Smooth muscle cell (in vitro differentiated cells): Measurements from ENCODE around the gene PROM1. TPM values are rescaled to one million over a fixed set of nuclear protein-coding genes. Genes with fewer than 3 reads are reported as not detected.

ENCODE experiments used
- DNase-seq: peaks from one replicate; lab custom pipeline; 2025; ENCODE audit not compliant: unreplicated experiment; lab: John Stamatoyannopoulos, UW
- H2AFZ ChIP-seq: fragments of 200-600 bp; sonication (generic); 2 replicates; pipeline ENCODE4 v1.6.0; 2016; ENCODE audit warnings: antibody characterized with exemption, low read depth, mild to moderate bottlenecking
- H3F3A ChIP-seq: fragments of 200-600 bp; sonication (generic); 2 replicates; pipeline ENCODE4 v1.6.0; 2017; ENCODE audit warnings: antibody characterized with exemption, low read depth
- H3K27ac ChIP-seq: fragments of 200-600 bp; sonication (generic); 2 replicates; pipeline ENCODE4 v1.5.1; 2016; ENCODE audit warnings: low read depth, mild to moderate bottlenecking
- H3K27me3 ChIP-seq: fragments of 200-600 bp; sonication (generic); 2 replicates; pipeline ENCODE4 v1.6.1; 2016; ENCODE audit warnings: low read depth, mild to moderate bottlenecking
- H3K36me3 ChIP-seq: fragments of 200-600 bp; sonication (generic); 2 replicates; pipeline ENCODE4 v1.5.1; 2016; ENCODE audit warnings: low read depth
- H3K4me1 ChIP-seq: fragments of 200-600 bp; sonication (generic); 2 replicates; pipeline ENCODE4 v1.5.1; 2016; ENCODE audit warnings: low read depth
- H3K4me2 ChIP-seq: fragments of 200-600 bp; sonication (generic); 2 replicates; pipeline ENCODE4 v1.6.0; 2016; ENCODE audit warnings: mild to moderate bottlenecking
- H3K4me3 ChIP-seq: fragments of 200-600 bp; sonication (generic); 2 replicates; pipeline ENCODE4 v1.5.1; 2016; ENCODE audit warnings: mild to moderate bottlenecking
- H3K79me2 ChIP-seq: fragments of 200-600 bp; sonication (generic); 2 replicates; pipeline ENCODE4 v1.6.0; 2016; ENCODE audit warnings: low read depth, mild to moderate bottlenecking
- H3K9ac ChIP-seq: fragments of 200-600 bp; sonication (generic); 2 replicates; pipeline ENCODE4 v1.6.0; 2016; ENCODE audit warnings: low read depth
- H3K9me3 ChIP-seq: fragments of 200-600 bp; sonication (generic); replicated peaks from 2 replicates; pipeline ENCODE4 v1.5.1; 2016; ENCODE audit warnings: low read depth
- H4K20me1 ChIP-seq: fragments of 200-600 bp; sonication (generic); 2 replicates; pipeline ENCODE4 v1.6.0; 2016; ENCODE audit warnings: low read depth
- WGBS: methylation state at CpG from one replicate; pipeline ENCODE4 v1.1.7; 2016; ENCODE audit warnings: low lambda C conversion rate; 5-methylcytosine and 5-hydroxymethylcytosine counted together
- polyA plus RNA-seq: library from polyadenylated mRNA; unstranded; fragments of >200 nt; fragmentation: Nextera tagmentation; extraction: Ambion mirVana; gene quantifications from 2 replicates; pipeline ENCODE4 v1.2.1, GENCODE V29; 2016
- total RNA-seq: library from RNA; depleted of rRNA; stranded (reverse); fragments of >200 nt; gene quantifications from 2 replicates; pipeline ENCODE4 v1.2.3, GENCODE V29; 2014
- TF ChIP-seq, protein P1 (sequence below): fragments of 200-600 bp; sonication (generic); IDR thresholded peaks from 2 replicates; pipeline ENCODE4 v1.5.1; 2017; ENCODE audit warnings: borderline replicate concordance, mild to moderate bottlenecking, antibody characterized with exemption; ENCODE audit not compliant: insufficient read depth, poor library complexity, severe bottlenecking

Gene PROM1
- total and polyA plus RNA-seq, 2 experiments from 2014 or later = 0.56 to 1.7 TPM

DNA sequence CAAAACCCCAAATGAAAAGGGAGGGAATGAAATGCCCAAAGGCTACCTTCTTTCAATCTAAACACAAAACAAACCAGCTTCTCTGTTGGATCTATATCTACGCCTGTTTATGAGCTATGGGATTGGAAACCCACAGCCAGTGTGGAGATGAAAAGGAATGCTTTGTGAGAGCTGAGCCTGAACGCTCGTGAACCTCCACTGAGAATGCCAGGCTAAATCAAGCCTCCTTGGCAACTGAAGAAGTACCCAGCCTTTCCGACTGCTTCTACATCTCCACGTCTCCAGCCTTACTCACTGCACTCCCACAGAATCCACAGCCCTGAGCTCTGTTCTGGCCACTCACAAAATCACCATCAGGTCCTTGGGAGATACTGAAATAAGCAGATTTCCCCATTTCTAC lies 31.8 kb downstream of the PROM1 start:
- Histone ChIP-seq H3K27ac (no peak overlapping the region), H3F3A (no peaks in the 10 kb centered on the region), H3K4me2 (no peak overlapping the region), H3K79me2 (no peaks in the 10 kb centered on the region), H3K27me3 (no peaks in the 10 kb centered on the region), H3K4me3 (no peak overlapping the region), H3K9me3 (no peaks in the 10 kb centered on the region), H3K36me3 (no peaks in the 10 kb centered on the region), H3K9ac (no peak overlapping the region), H4K20me1 (no peaks in the 10 kb centered on the region), H3K4me1 (peaks cover 11% of the 10 kb centered on the region), H2AFZ (no peak overlapping the region)
- TF ChIP-seq, protein P1, sequence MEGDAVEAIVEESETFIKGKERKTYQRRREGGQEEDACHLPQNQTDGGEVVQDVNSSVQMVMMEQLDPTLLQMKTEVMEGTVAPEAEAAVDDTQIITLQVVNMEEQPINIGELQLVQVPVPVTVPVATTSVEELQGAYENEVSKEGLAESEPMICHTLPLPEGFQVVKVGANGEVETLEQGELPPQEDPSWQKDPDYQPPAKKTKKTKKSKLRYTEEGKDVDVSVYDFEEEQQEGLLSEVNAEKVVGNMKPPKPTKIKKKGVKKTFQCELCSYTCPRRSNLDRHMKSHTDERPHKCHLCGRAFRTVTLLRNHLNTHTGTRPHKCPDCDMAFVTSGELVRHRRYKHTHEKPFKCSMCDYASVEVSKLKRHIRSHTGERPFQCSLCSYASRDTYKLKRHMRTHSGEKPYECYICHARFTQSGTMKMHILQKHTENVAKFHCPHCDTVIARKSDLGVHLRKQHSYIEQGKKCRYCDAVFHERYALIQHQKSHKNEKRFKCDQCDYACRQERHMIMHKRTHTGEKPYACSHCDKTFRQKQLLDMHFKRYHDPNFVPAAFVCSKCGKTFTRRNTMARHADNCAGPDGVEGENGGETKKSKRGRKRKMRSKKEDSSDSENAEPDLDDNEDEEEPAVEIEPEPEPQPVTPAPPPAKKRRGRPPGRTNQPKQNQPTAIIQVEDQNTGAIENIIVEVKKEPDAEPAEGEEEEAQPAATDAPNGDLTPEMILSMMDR = no peak
- 69% methylated on average over 5 of the region's 5 CpGs for WGBS
- no peak for DNase-seq

DNA sequence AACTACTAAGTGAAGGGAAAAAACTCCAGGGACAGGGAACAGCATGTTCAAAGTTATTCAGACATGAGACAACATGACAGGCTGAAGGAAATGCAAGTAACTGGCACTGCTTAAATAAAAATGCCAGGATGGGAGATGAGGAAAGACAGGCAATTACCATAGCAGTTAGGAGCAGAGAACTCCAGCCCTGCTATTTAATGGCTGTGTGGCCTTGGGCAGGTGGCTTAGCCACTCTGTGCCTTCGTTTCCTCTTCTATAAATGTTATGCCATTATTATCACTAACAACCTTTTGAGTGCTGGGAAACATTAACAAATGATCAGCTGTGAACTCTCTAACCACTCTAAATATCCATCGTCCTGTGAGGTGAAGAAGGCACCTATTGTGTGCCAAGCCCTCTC lies 32.7 kb downstream of the PROM1 start:
- H4K20me1 ChIP-seq = no peaks in the 10 kb centered on the region
- 91% methylated on average over 2 of the region's 2 CpGs for WGBS
- no peak overlapping the region for H2AFZ ChIP-seq
- no peaks in the 10 kb centered on the region for H3F3A ChIP-seq
- H3K9me3 ChIP-seq = no peaks in the 10 kb centered on the region
- H3K79me2 ChIP-seq = no peaks in the 10 kb centered on the region
- DNase-seq = no peak
- peaks cover 5% of the 10 kb centered on the region for H3K4me1 ChIP-seq
- H3K4me2 ChIP-seq = no peak overlapping the region
- no peak overlapping the region for H3K4me3 ChIP-seq
- H3K9ac ChIP-seq = no peak overlapping the region
- TF ChIP-seq, protein P1 = no peak
- H3K27ac ChIP-seq = no peak overlapping the region
- no peaks in the 10 kb centered on the region for H3K36me3 ChIP-seq
- no peaks in the 10 kb centered on the region for H3K27me3 ChIP-seq

DNA sequence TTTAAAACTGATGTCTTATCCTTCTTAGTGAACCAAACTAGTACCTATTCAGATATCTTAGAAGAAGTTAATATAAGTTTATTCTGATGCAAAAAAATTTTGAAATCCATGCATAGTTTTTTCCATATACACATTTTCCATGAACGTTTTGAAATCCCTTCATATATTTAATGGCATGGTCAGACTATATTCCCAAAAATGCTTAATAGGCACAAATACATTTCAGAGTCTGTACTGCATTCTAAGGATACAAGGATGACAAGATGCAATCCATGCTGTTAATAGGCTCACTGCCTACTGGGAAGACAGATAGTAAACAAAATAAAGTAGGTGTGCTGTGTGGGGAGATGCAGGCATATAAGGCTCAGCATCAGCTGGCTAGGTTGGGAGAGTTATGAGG lies 33.2 kb downstream of the PROM1 start:
- no peaks in the 10 kb centered on the region for H3K36me3 ChIP-seq
- H3K4me3 ChIP-seq = no peak overlapping the region
- no peaks in the 10 kb centered on the region for H3K9me3 ChIP-seq
- H2AFZ ChIP-seq = no peak overlapping the region
- DNase-seq = no peak
- no peaks in the 10 kb centered on the region for H3K79me2 ChIP-seq
- TF ChIP-seq, protein P1 = no peak
- no peaks in the 10 kb centered on the region for H4K20me1 ChIP-seq
- peaks cover under 1% of the 10 kb centered on the region for H3K4me1 ChIP-seq
- H3K4me2 ChIP-seq = no peak overlapping the region
- H3K27me3 ChIP-seq = no peaks in the 10 kb centered on the region
- 93% methylated on average over 1 of the region's 1 CpG for WGBS
- H3F3A ChIP-seq = no peaks in the 10 kb centered on the region
- H3K9ac ChIP-seq = no peak overlapping the region
- no peak overlapping the region for H3K27ac ChIP-seq

DNA sequence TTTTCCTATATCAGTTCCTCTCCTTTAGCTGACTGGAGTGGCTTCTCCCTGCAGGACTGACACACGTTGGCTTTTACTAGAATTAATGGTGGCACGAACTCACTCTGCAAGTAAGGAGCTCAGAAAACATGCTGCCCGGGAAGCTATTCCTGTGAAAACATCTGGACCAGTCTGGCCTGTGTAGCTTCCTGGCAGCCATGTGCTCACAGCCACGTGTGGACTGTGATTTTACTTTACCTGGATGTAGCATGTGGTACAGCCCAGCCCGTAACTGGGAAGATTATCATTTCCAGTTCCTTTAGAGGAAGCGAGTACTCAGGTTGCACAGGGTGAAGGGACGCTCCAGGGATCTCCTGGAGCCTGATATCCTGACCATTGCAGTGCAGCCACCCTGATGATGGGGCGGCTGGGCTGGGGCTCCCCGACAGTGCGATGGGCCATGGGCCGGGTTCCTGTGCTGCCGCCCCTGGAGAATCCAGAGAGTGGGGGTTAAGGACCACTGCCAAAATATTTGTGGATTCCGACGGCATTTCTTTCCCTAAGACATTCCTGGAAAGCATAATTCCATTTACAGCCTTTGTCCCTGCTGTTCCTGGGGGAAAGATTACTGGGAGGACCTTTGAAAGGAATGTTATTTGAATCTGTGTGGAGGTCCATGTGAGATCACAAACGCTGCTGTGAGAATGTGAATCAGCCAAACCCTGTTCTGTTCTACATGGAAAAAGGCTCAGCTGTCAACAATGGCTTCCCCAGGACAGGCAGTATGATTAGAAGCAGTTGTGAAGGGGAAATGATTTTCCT lies 35.0 kb downstream of the PROM1 start:
- H3K9ac ChIP-seq = no peak overlapping the region
- no peaks in the 10 kb centered on the region for H3K36me3 ChIP-seq
- no peak overlapping the region for H3K27ac ChIP-seq
- no peak for DNase-seq
- no peaks in the 10 kb centered on the region for H3K9me3 ChIP-seq
- no peaks in the 10 kb centered on the region for H3K79me2 ChIP-seq
- no peak overlapping the region for H3K4me2 ChIP-seq
- H3K4me3 ChIP-seq = no peak overlapping the region
- WGBS = 66% methylated on average over 15 of the region's 15 CpGs
- H3K27me3 ChIP-seq = no peaks in the 10 kb centered on the region
- TF ChIP-seq, protein P1 = no peak
- H4K20me1 ChIP-seq = no peaks in the 10 kb centered on the region
- no peak overlapping the region for H2AFZ ChIP-seq
- no peaks in the 10 kb centered on the region for H3K4me1 ChIP-seq
- no peaks in the 10 kb centered on the region for H3F3A ChIP-seq
